Measurements from ENCODE around the gene PARN. TPM values are rescaled to one million over a fixed set of nuclear protein-coding genes. Genes with fewer than 3 reads are reported as not detected.

The PARN gene
- total and polyA plus RNA-seq, 2 of the 8 experiments (the other 6 are each of a cell fraction or from before 2014, with no cell fraction given), result 24.5 to 44.6 TPM

GRCh38 chr16:14629919-14630619, at the start of gene PARN (continued):
- TF ChIP-seq MAX (IDR thresholded peaks at IDR 0.05) (peak; percentile 32), SIN3A (conservative IDR thresholded peaks at IDR 0.05 in 1 of 2, IDR thresholded peaks at IDR 0.05 in 1 of 2; ENCODE audit: low read depth in 1 of 2, low read length in 2 of 2) (peak; percentile 66 to 73; a peak in 2 of 4 replicates), SP1 (IDR thresholded peaks at IDR 0.05; ENCODE audit: low read depth, low read length) (0 out of 2 replicates have a peak, but pooled peaks have one; percentile 30), ASH2L (IDR thresholded peaks at IDR 0.05; ENCODE audit: low read length) (peak; percentile 83), MAFK (IDR thresholded peaks at IDR 0.05; ENCODE audit: low read depth, low read length) (no peak), TBP (IDR thresholded peaks at IDR 0.05; ENCODE audit: low read depth, low read length) (peak; percentile 79; the same call in 1 of the 2 replicates), TAF1 (IDR thresholded peaks at IDR 0.05; ENCODE audit: low read depth, low read length) (peak; percentile 92), RNF2 (IDR thresholded peaks at IDR 0.05; ENCODE audit: borderline replicate concordance, low read depth, low read length, missing control alignments, poor library complexity, severe bottlenecking) (no peak), NANOG (IDR thresholded peaks at IDR 0.05; ENCODE audit: insufficient read depth, low read depth, low read length, poor library complexity, severe bottlenecking) (no peak), RFX5 (IDR thresholded peaks at IDR 0.05; ENCODE audit: borderline replicate concordance, low read depth, low read length) (no peak), TEAD4 (IDR thresholded peaks at IDR 0.05; ENCODE audit: low read depth, low read length) (peak; percentile 72; the same call in 1 of the 2 replicates), POLR2A (IDR thresholded peaks at IDR 0.05; ENCODE audit: control extremely low read depth in 1 of 2, low read depth in 2 of 2, low read length in 2 of 2) (peak; percentile 92 to 95), SP2 (IDR thresholded peaks at IDR 0.05; ENCODE audit: low read length) (no peak), YY1 (IDR thresholded peaks at IDR 0.05; ENCODE audit: low read depth, low read length) (no peak), CREB1 (IDR thresholded peaks at IDR 0.05) (peak; percentile 90), CEBPB (IDR thresholded peaks at IDR 0.05; ENCODE audit: low read depth, low read length) (peak; percentile 68), SUZ12 (IDR thresholded peaks at IDR 0.05; ENCODE audit: low read length) (no peak), RBBP5 (IDR thresholded peaks at IDR 0.05; ENCODE audit: borderline replicate concordance, low read depth, low read length) (peak; percentile 74; the same call in 1 of the 2 replicates), EP300 (IDR thresholded peaks at IDR 0.05; ENCODE audit: borderline replicate concordance in 1 of 2, low read depth in 2 of 2, low read length in 2 of 2) (peak in 1 of 2 experiments; percentile 41; a peak in 1 of 3 replicates), JUND (IDR thresholded peaks at IDR 0.05; ENCODE audit: low read length) (peak; percentile 75), KDM5A (IDR thresholded peaks at IDR 0.05; ENCODE audit: low read length) (no peak), E2F6 (IDR thresholded peaks at IDR 0.05) (peak; percentile 73), CBX5 (IDR thresholded peaks at IDR 0.05; ENCODE audit: low read depth, low read length) (no peak), CHD1 (IDR thresholded peaks at IDR 0.05; ENCODE audit: low read depth, low read length) (no peak)
